LNCaP clone FGC (cell line): Measurements from ENCODE around the gene PTPRG.
A peak's percentile ranks its signal among the peaks of the same experiment; 100 is the strongest.

Experiments used
- DNase-seq: peaks from one replicate; pipeline ENCODE4 v3.0.0-alpha.2; 2011; ENCODE audit warnings: low read depth
- H3K4me3 ChIP-seq: 2 replicates; pipeline ENCODE4 v1.5.1; 2011; ENCODE audit warnings: mild to moderate bottlenecking, low read depth, low read length, control low read depth
- TF ChIP-seq, protein P1 (sequence below): IDR thresholded peaks from 2 replicates; pipeline ENCODE4 v1.5.1; 2012; ENCODE audit warnings: mild to moderate bottlenecking; ENCODE audit not compliant: control insufficient read depth, insufficient read depth; ENCODE audit errors: extremely low read depth

The PTPRG gene

DNA sequence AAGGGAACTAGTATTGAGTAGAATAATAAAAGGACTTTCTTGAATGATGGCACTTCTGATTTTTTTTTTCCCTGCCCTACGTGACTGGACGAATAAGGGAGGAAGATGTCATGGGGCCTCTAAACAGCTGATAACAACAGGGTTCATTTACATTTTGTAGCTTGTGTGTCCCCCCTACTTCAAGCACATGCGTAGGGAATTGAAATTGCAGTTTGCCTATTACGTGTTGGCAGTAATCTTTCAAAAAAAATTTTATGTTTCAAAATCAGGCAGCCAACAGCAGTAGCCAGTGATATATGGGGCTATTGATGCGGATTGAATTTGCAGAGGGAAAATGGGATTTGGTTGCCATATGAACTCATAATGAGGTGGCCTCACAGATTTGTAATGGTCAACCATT lies 58.7 kb downstream of the PTPRG start:
- TF ChIP-seq, protein P1, sequence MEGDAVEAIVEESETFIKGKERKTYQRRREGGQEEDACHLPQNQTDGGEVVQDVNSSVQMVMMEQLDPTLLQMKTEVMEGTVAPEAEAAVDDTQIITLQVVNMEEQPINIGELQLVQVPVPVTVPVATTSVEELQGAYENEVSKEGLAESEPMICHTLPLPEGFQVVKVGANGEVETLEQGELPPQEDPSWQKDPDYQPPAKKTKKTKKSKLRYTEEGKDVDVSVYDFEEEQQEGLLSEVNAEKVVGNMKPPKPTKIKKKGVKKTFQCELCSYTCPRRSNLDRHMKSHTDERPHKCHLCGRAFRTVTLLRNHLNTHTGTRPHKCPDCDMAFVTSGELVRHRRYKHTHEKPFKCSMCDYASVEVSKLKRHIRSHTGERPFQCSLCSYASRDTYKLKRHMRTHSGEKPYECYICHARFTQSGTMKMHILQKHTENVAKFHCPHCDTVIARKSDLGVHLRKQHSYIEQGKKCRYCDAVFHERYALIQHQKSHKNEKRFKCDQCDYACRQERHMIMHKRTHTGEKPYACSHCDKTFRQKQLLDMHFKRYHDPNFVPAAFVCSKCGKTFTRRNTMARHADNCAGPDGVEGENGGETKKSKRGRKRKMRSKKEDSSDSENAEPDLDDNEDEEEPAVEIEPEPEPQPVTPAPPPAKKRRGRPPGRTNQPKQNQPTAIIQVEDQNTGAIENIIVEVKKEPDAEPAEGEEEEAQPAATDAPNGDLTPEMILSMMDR = no peak
- no peak overlapping the region for H3K4me3 ChIP-seq
- no peak for DNase-seq

DNA sequence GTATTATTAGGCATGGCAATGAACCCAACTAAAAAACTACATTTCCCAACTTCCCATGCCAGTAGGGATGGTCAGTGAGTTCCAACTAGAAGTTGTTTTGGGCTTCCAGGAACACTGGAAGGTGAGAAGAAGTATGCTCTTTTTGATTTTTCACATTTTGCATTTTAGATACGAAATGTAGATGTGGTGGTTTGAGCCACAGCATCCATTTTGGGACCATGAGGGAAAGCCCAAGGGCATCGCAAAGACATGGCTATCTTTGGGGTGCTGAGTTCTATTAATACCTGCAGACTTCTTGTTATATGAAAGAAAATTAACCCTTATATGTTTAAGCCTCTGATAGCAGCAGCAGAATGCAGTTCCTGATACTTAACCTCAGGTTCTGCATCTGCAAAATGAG lies 62.9 kb downstream of the PTPRG start:
- no peak for DNase-seq
- TF ChIP-seq, protein P1 = no peak
- no peak overlapping the region for H3K4me3 ChIP-seq

DNA sequence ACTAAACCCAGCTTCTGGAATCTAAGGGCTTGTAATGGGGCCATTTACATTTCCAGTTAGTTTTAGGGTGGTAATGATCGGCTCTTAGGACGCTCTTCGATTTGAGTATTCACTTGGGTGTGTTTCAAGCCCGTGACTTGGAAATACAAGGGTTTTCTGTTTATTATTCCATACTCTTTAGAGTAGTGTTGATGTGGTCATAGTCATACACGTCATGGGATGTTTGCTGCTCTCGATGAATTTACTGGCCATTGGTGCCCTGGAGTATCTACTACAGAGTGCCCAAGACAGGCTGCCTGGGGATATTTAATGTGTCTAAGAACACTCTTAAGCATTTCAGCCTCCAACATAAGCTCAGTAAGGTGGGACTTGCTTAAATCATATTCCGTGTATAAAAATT lies 64.1 kb downstream of the PTPRG start:
- no peak overlapping the region for H3K4me3 ChIP-seq
- DNase-seq = no peak
- TF ChIP-seq, protein P1 = no peak

DNA sequence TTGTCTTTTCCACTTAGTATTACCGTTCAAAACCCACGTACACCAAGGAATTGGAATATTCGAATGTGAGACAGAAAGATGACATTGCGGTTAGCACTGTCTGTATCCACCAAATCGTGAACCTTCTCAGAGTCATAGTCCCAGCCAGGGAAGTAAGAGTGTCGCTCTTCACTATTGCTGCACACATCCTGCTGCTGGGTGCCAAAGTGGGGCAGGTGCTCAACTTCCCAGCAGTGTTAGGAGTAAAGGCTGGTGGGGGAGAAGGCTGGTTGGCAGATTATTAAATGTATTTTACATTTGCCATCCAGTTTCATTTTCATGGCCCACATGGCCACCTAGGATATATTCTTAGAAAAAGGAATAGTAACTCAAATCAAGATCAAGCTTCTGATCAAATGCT lies 65.1 kb downstream of the PTPRG start:
- TF ChIP-seq, protein P1 = no peak
- H3K4me3 ChIP-seq = no peak overlapping the region
- no peak for DNase-seq

DNA sequence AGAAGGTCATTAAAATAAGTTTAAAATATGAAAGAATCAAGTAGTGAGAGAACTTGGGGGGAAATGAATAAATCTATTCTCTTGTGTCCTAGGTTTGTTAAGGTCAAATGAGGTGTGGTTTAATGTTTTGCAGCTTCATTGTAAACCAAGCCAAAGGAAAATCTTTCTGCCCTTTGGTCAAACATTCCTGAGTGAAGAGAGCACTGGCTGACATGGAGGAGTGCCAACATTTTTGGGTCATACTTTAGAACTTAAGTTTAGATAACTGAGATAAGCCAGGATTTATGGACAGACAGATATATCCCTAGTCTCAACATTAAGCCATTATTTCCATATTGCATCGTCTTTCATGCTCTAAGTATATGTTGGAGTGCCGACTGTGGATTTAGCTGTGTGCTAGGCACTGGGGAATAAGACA lies 66.4 kb downstream of the PTPRG start:
- TF ChIP-seq, protein P1 = no peak
- no peak overlapping the region for H3K4me3 ChIP-seq
- DNase-seq = peak; percentile 72

DNA sequence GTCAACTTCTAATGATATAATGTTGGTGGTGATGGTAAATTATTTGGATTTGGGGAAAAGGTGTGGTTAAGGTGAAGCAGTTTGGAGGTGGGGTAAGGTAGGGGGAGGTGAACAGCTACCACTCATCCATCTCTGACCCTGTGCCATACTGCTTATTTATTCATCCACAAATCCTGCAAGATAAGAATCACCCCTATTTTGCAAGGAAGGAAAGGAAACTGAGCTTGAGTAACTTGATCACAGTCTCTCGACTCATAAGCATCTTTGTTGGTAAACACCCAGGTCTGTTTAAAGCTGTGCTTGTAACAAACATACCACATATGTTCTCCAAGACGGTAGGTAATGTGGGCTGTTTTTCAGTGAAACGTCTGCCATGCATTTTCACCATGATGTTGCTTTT lies 67.3 kb downstream of the PTPRG start:
- TF ChIP-seq, protein P1 = no peak
- DNase-seq = no peak
- H3K4me3 ChIP-seq = no peak overlapping the region

DNA sequence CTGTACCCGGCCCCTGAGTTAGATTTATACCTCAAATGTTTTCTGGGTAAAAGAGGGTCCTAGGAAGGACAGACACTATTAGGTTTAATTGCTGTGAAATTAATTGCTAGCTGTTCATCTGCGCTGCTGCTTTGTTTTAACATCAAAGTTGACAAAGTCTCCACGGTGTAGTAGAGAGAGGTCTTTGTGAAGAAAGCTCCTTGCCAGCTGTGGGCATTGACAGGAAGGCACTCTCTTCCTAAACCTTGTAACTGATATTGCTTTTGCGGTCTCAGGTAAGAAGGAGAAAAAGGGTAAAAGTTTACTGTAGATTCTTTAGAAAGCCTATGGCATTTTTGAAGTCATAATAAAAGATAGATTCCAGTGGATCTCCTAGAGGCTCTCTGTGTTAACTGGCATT lies 68.1 kb downstream of the PTPRG start:
- H3K4me3 ChIP-seq = no peak overlapping the region
- TF ChIP-seq, protein P1 = no peak
- no peak for DNase-seq
